GM18868 (cell line): ENCODE measurements around the gene PLD3.

Source experiments
- ATAC-seq: cut with Tn5 transposase; IDR thresholded peaks from one replicate; pipeline ENCODE4 v1.9.1; 2021; ENCODE audit warnings: mild to moderate bottlenecking, moderate library complexity; ENCODE audit not compliant: unreplicated experiment

Gene PLD3, protein sequence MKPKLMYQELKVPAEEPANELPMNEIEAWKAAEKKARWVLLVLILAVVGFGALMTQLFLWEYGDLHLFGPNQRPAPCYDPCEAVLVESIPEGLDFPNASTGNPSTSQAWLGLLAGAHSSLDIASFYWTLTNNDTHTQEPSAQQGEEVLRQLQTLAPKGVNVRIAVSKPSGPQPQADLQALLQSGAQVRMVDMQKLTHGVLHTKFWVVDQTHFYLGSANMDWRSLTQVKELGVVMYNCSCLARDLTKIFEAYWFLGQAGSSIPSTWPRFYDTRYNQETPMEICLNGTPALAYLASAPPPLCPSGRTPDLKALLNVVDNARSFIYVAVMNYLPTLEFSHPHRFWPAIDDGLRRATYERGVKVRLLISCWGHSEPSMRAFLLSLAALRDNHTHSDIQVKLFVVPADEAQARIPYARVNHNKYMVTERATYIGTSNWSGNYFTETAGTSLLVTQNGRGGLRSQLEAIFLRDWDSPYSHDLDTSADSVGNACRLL

DNA sequence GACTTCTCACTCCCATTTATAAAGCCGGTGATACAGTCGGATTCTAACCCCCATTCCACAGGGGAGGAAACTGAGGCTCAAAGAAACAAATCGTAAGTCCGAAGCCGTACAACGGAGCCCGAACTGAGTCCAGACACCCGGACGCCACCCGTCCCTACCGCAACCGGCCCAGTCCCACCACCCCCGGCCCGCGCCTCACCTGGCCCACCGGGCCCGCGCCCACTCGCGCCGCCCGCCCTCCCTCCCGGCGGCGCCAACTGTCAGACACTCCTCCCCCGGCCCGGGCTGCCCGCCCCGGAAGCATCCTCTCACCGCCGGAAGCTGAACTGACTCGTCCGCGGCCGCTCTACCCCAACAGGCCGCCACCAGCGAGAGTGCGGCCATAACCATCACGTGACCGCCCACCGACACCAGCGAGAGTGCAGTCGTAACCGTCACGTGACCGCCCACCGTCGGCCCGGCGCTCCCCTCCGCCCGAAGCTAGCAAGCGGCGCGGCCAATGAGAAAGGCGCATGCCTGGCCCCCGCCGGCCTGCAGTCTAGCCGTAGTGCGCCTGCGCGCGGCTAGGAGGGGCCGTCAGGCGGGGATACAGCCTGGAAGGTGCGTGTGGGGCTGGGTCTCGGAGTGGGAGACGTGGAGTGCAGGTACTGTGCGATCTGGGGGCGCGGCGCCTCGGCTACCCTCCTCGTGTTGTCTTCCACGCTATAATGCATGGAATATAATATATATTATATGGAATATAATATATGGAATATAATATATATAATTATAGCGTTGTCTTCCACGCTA is at the start of gene PLD3, which contains the start of gene C19orf47:
Gene PLD3, plus strand, starts transcription at position 571 of the 789 bp plus-strand sequence. CDS start 17,789 bp downstream, outside the sequence.
Gene C19orf47, minus strand, starts transcription at position 273 of the 789 bp plus-strand sequence. CDS start 6,540 bp downstream, outside the sequence.
- peak; percentile 94 for ATAC-seq

DNA sequence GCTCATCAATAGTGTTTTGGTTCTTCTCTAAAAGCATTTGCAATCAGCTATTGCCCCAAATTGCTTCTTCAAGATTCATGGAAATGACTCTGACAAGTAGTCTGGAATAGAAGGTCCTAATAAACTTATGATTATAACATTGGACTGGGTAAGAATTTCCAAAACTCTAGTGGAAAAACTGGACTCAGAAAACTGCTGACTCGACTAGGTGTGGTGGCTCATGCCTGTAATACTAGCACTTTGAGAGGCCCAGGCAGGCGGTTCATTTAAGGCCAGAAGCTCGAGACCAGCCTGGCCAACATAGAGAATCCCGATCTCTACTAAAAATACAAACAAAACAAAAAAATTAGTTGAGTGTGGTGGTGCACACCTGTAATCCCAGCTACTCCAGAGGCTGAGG is 47.8 kb upstream of the PLD3 start:
- no peak for ATAC-seq

DNA sequence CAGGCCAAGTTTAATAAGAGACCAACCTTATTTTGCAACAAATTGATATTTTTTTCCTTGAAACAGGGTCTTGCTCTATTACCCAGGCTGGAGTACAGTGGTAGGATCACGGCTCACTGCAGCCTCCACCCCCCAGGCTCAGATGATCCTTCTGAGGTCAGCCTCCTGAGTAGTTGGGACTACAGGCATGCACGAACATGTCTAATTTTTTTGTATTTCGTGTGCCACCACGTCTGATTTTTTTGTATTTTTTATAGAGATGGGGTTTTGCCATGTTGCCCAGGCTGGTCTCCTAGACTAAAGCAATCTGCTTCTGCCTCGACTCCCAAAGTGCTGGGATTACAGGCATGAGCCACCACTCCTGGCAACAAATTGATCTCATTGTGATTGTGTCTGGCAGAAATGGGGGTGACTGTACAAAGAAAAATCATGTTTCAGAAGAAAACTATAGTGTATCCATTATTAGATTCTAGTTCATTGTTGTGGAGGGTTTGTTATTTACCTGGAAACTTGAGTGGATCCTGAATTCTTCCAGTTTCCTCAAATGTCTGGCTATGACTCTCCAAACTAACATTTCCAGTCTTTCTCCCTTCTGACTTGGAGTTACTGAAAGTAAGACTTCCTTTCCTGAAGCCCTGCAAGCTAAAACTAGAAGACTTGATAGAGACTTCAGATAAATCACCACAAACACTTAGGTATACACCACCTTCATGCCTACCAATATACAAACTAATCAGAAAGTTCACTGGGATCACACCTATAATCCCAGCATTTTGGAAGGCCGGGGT is 46.1 kb upstream of the PLD3 start:
- no peak for ATAC-seq

DNA sequence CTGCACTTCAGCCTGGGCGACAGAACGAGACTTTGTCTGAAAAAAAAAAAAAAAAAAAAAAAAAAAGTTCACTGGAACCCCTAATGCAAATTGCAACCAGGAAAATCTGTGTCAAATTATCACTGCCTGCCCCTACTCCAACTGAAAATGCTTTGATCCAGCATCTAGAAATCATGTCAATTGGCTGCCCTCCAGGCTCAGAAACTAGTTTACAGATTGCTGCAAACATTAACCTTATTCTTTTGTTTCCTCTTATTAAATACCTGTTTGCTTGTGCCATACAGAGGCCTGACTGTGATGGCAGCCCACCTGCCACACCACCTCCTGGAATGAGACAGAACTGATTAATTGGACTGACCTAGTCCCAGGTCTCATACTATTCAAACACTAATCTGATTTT is 44.7 kb upstream of the PLD3 start:
- ATAC-seq = no peak

DNA sequence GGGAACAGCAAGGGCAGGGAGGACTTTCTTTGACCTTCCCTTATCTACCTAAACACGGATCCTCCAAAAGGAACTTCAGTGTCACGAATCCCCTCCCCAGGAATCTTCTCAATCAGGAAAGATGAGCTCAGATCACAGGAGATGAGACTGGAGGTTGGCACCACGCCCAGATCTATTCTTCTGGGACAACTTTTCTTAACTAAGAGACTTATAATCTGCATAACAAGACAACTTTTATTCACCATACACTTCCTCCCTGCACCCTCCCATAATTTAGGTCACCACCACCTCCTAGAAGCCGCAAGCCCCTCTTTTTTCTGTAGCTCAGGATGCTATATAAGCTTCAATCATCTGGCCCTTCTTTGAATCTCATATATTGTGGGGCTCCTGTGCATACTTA is 44.2 kb upstream of the PLD3 start:
- no peak for ATAC-seq

DNA sequence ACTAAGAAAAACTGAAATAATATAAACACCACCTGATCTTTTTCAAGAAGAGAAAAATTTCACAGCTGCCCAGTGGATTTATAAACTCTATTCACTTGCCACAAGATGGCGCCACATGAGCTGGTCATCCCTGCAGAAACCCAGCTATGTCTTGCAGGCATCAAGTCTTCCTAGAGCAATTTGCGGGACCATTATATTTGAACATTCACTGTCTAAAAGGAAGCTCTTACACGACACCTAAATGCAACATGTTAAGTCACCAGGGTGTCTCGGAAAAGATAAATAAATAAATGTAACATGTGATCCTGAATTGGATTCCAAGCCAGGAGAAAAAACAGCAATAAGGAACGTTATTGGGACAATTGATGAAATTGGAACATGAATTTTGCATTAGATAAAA is 43.1 kb upstream of the PLD3 start:
- no peak for ATAC-seq

DNA sequence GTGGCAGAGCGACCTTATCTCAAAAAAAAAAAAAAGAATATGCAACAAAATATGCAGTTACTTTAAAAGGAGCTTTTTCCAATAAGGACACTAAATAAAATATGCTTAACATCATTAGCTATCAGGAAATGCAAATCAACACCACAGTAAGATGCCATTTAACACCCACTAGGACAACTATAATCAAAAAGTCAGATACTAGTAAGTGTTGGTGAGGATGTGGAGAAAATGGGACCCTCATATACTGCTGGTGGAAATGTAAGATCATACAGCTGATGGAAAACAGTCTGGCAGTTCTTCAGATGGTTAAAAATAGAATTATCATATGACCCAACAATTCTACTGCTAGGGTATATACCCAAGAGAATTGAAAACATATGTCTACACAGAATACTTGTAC is 38.8 kb upstream of the PLD3 start:
- ATAC-seq = no peak

DNA sequence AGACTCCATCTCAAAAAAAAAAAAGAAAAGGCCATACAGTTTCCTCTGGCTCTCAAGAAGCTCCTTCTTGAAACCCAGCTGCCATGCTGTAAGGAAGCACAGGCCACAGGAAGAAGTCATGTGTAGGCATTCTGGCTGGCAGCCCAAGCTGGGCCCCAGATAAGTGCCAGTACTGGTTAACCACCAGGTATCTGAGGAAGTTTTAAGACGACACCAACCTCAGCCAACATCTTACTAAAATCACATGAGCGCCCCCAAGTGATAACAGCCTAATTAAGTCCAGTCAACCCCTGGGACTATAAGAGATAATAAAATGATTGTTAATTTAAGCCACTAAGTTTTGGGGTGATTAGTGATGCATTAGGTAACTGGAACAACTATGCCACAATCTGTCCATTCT is 36.0 kb upstream of the PLD3 start:
- no peak for ATAC-seq

DNA sequence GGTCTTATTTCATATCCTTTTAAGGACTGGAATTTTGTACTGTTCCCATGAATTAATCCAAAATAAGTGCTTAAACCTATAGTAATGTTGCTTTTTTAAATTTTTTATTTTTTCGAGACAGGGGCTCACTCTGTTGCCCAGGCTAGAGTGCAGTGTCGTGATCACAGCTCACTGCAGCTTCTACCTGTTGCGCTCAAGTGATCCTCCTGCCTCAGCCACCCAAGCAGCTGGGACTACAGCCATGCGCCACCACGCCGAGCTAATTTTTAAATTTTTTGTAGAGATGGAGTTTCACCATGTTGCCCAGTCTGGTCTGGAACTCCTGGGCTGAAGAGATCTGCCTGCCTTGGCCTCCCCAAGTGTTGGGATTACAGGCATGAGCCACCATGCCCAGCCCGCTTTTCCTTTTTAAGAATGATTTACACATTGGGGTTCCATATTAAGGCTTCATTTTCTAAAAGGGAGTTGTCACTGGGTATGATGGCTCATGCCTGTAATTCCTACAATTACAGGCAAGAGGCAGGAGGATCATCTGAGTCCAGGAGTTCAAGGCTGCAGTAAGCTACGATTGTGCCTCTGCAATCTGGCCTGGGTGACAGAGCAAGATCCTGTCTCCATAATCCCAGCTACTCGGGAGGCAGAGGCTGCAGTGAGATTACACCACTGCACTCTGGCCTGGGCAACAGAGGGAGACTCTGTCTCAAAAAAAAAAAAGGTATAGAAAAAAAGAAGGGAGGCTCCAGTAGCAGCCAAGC is 35.1 kb upstream of the PLD3 start:
- ATAC-seq = no peak

DNA sequence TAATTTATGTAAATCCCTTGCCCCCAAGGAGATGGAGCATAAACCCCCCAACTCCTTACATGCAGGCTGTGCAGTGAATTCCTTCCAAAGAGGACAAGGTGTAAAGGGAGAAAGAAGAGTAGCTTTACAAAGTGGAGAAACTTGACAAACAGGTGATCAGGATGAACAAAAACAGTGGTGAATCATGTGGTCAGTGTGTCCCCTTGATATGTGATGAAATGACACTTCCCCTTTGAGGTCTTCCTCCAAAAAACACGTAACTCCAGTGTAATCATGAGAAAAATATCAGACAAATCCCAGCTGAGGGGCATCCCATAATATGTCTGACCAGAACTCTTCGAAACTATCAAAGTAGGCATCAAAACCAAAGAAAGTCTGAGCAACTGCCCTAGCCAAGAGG is 33.8 kb upstream of the PLD3 start:
- ATAC-seq = no peak

DNA sequence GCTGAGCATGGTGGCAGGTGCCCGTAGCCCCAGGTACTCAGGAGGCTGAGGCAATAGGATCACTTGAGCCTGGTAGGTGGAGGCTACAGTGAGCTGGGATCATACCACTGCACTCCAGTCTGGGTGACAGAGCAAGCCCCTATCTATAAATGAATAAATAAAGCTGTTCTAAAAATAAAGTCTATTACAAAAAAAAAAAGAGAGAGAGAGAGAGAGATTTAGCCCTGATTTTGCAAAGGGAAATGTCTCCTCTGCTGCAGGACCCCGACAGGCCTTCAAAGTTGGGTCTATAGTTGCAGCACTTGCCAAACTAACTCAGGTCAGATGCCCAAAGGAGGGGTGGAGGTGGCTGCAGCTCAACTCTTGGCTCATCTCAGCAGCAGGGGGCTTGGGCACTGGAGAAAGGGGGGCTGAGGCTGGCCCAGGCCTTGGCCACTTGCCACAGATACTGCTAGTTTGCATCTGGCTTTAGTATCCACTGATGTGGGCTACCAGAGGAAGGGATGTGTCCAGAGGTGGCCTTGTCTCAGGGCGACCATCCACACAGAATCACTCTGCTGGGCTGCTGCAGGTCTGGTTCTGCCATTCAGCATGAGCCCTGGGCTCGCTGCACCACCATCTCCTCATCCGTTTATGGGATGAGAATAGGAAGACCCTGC is 32.6 kb upstream of the PLD3 start:
- ATAC-seq = no peak

DNA sequence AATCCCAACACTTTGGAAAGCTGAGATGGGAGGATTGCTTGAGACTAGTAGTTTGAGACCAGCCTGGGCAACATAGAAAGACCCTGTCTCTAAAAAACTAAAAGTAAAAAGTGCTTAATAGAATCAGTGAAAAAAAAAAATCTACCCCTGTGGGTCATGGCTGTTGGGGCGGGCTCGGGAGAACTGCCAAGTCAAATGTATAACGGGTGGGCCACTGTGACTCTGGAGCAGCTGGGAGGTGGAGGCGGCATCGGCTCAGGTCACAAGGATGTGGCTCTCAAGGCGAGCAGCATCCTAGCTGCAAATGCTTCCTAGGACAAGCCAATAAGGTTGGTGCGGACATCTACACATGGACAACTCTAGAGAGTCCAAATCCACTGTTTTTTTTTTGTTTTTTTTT is 31.2 kb upstream of the PLD3 start:
- no peak for ATAC-seq

DNA sequence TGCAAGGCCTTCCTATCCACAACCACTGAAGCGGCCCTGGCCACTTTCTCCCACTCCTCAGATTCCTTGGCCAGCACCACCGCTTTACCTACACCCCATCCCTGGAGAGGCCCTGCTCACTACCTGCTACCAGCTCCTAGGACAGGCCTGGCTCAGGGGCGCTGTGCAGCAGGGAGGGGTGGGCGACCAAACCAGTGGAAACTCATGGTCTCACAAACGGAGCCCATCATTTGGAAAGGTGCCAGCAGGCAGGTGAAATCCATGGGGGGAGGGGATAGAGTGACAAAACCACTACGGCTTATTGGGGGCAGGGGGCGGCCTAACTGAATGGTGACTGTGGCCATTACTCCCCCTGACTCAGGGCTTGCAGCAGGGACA is 27.9 kb upstream of the PLD3 start:
- ATAC-seq = no peak

DNA sequence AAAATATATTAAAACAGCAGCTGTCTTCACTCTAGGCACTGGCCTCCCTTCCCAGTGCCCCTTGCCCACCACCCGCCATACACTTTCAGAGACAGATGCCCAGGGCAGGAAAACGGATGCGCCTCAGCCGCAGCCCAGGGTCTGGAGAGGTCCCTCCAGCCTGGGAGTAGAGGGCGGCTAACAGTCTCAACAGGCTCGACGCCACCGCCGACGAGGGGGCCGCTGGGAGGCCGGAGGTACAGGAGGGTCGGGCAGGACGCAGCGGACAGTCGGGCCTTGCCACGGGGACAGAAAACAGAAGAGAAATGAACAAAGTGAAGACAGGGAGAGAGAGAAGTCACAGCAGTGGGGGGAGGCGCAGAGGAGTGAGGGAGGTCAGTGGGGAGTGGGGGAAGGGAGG is 27.4 kb upstream of the PLD3 start:
- no peak for ATAC-seq

DNA sequence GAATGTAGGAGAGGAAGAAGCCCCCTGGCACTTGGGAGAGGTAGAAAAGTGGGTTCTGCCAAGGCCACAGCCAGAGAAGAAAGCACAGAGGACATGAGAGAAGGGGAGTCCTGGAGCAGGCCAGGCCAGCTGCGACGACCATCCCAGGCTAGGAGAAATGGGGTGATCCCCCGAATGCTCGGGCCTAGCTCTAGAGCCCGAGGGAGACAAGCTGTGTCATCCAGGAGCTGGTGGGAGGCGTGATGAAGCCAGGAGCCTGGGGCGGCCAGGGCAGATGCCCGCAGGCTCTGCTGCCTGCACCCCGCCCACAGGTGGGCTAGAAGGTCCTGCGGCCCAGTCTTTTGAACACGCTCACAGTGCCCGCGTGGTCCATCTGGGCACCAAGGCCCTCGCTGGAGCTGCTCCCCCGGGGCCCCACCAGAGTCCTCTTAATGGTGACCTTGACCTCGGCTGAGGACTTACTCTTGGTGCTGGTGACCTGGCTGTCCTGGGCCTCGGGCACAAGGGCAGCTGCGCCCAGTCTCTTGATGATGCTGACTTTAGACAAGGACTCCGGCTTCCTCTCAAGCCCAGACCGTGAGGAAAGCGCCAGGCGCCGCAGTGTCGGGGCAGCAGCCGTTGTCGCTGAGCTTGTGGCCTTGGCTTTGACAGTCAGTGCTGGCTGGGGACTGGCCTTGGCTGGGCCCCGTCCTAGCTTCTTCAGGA is 26.8 kb upstream of the PLD3 start:
- ATAC-seq = no peak

DNA sequence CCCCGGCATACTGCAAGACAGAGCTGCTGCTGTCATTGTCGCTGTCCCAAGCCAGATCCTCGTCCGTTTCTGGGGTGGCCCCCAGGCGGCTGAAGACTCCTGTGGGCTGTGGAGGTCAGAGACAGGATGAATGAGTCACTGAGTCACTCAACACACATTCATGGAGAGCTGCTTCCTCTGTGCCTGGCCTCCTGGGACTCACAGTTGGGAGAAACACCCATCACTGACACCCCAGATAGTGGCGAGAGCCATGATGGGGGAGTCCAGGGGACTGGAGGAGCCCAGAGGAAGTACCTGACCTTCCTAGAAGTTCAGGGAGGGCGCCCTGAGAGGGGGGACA is 26.3 kb upstream of the PLD3 start:
- ATAC-seq = no peak

DNA sequence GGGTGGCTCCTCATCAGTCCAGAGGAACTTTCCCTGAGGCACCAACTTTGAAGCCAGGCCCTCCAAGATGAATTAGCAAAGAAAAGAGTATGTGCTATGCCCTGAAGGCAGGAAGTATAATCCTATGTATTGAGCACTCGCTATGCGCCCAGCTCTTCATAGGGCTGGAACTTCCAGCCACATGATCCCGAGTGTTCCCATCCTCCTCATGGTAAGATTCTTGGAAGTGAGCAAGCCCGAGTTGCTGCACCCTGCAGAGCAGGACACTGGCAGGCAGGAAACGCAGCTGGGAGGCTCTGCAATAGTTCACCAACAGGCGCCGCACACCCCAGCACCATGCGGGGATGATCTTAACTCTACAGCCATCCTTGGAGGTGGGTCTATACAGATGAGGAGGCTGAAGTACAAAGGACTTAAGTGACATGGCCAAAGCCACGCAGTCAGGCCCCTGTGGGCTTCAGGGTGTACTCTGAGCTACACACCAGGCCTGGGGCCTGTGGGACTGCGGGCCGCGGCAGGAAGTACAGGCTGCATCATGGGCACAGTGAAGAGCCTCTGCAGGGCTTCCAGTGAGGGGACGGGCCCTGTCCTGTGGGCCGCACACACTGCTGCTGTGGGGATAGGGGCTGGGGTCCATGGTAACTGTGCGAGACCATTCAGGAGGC is 25.4 kb upstream of the PLD3 start:
- no peak for ATAC-seq

DNA sequence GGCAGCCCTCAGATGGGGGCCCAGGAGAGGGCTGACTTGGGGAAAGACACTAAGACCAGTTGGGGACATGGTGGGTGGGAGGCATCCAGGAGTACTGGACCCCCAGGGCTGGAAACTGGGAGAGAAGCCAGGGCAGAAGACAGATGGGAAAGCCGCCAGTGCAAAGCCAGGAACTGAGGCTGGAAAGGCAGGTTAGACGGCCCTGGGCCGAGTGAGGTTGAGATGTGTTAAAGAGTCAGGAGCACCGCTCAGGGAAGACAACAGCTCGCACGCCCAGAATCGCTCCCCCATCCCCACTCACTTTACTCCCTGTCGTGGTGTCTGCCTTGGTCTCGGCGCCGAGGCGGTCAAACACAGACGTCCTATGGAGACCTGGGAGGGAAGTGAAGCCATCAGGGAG is 24.8 kb upstream of the PLD3 start:
- no peak for ATAC-seq

DNA sequence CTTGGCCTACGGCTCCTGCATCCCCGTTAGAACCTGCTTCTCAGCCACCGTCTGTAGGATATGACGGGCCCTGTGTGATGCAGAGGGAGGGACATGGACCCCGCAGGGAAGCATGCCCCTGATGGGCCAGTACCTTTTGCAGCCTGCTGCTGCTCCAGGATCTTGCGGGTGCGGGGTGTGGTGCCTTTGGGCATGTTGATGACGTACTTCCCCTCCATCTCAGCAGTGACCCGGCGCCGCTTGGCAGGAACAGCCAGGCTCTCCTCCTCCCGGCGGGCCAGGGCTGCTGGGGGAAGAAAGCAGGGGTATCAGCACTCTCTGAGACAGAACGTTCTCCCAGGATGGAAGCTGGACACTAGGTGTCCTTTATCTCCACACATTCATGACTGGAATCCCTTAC is 22.3 kb upstream of the PLD3 start:
- no peak for ATAC-seq
